HepG2 (cell line): ENCODE measurements around the gene GRM4. TPM values are rescaled to one million over a fixed set of nuclear protein-coding genes. Genes with fewer than 3 reads are reported as not detected.

Experiments used
- ATAC-seq: fragments of 200-7000 bp; cut with Tn5 transposase; 3 replicates; pipeline ENCODE4 v1.9.1; 2020; ENCODE audit warnings: mild to moderate bottlenecking, moderate library complexity
- BruUV-seq: library from RNA; stranded (reverse); fragments of 400-500 nt; replicated peaks from 2 replicates; lab custom pipeline; 2021; lab: Mats Ljungman, UMichigan
- CTCF ChIA-PET: fragments of 300-600 bp; formaldehyde crosslinking; extraction: SDS; loops from one replicate; lab custom pipeline; 2021; ENCODE audit warnings: low total read pairs, inconsistent platforms, low intra/inter-chr PET ratio; lab: Yijun Ruan, JAX
- POLR2A ChIA-PET: fragments of 350-600 bp; sonication (Branson Sonifier 250); formaldehyde crosslinking; loops from one replicate; lab custom pipeline; 2020; ENCODE audit warnings: antibody characterized with exemption, inconsistent platforms; lab: Yijun Ruan, JAX
- DNase-seq: peaks from one replicate; pipeline ENCODE4 v3.0.0-alpha.2; 2015; ENCODE audit warnings: low spot score
- FAIRE-seq: peaks from 3 replicates; lab custom pipeline; 2011; peaks lifted over from hg19 to GRCh38; lab: Jason Lieb, UNC
- H2AFZ ChIP-seq: one replicate; pipeline ENCODE4 v1.6.1; 2011; ENCODE audit warnings: low read length, inconsistent platforms
- H3K27ac ChIP-seq: fragments of 300-600 bp; 3 replicates; pipeline ENCODE4 v1.8.0; 2011; ENCODE audit warnings: mixed run types, mild to moderate bottlenecking, mixed read lengths, low read length, inconsistent platforms; ENCODE audit not compliant: insufficient read depth; ENCODE audit errors: extremely low read length
- H3K27me3 ChIP-seq, 2 experiments: fragments of 200-600 bp in 1 of 2; 2 replicates in 1 of 2; 3 replicates in 1 of 2; pipeline versions ENCODE4 v1.6.0 to v1.8.0; 2011; ENCODE audit warnings: low read length in 2 of 2, mild to moderate bottlenecking in 2 of 2, moderate library complexity in 2 of 2, inconsistent platforms in 1 of 2; ENCODE audit not compliant: insufficient read depth in 2 of 2, control insufficient read depth in 1 of 2
- H3K36me3 ChIP-seq, 2 experiments: fragments of 200-600 bp in 1 of 2; replicated peaks in 1 of 2; 2 replicates in 1 of 2; 3 replicates in 1 of 2; pipeline versions ENCODE4 v1.5.1 to v1.8.0; 2011; ENCODE audit warnings: low read length in 2 of 2, inconsistent platforms in 1 of 2; ENCODE audit not compliant: insufficient read depth in 2 of 2, control insufficient read depth in 1 of 2
- H3K4me1 ChIP-seq: 2 replicates; pipeline ENCODE4 v1.5.1; 2012; ENCODE audit warnings: low read length, inconsistent platforms; ENCODE audit not compliant: insufficient read depth
- H3K4me2 ChIP-seq: 2 replicates; pipeline ENCODE4 v1.6.0; 2011; ENCODE audit warnings: low read depth, low read length, inconsistent platforms
- H3K4me3 ChIP-seq, 3 experiments: fragments of 200-600 bp in 1 of 3; sonication (generic), shearing (Covaris generic) in 1 of 3; replicated peaks in 1 of 3; 2 replicates each; pipeline ENCODE4 v1.5.1; 2011 to 2016; ENCODE audit warnings: low read length in 3 of 3, inconsistent platforms in 2 of 3, low read depth in 2 of 3, mild to moderate bottlenecking in 2 of 3, control low read depth in 1 of 3, mixed read lengths in 1 of 3; ENCODE audit not compliant: insufficient read depth in 1 of 3
- H3K79me2 ChIP-seq: one replicate; pipeline ENCODE4 v1.6.1; 2011; ENCODE audit warnings: low read length, inconsistent platforms; ENCODE audit not compliant: insufficient read depth
- H3K9ac ChIP-seq: 2 replicates; pipeline ENCODE4 v1.6.0; 2011; ENCODE audit warnings: mild to moderate bottlenecking, low read depth, low read length, inconsistent platforms; ENCODE audit not compliant: insufficient read depth
- H3K9me3 ChIP-seq: 2 replicates; pipeline ENCODE4 v1.5.1; 2012; ENCODE audit warnings: mild to moderate bottlenecking, low read length
- H4K20me1 ChIP-seq: 2 replicates; pipeline ENCODE4 v1.6.0; 2011; ENCODE audit warnings: inconsistent platforms, mild to moderate bottlenecking, low read length, moderate library complexity; ENCODE audit not compliant: insufficient read depth
- ATAD3A ChIP-seq: sonication (generic); formaldehyde crosslinking; IDR thresholded peaks from 2 replicates; pipeline ENCODE4 v1.4.0; 2020; ENCODE audit warnings: missing genetic modification reagents
- BCL6 ChIP-seq: IDR thresholded peaks from 2 replicates; pipeline ENCODE4 v1.6.1; 2016; ENCODE audit warnings: missing genetic modification reagents, missing compliant biosample characterization
- MIER2 ChIP-seq: IDR thresholded peaks from 2 replicates; pipeline ENCODE4 v1.6.1; 2016; ENCODE audit warnings: missing biosample characterization, missing genetic modification reagents
- MTF2 ChIP-seq: sonication (generic); formaldehyde crosslinking; IDR thresholded peaks from 2 replicates; pipeline ENCODE4 v1.5.0; 2020; ENCODE audit warnings: missing genetic modification reagents, borderline replicate concordance
- SNAPC2 ChIP-seq: sonication (generic); formaldehyde crosslinking; IDR thresholded peaks from 2 replicates; pipeline ENCODE4 v1.8.1; 2022; ENCODE audit warnings: mild to moderate bottlenecking, missing genetic modification reagents
- SRSF4 ChIP-seq: fragments of 200-400 bp; formaldehyde crosslinking; IDR thresholded peaks from one replicate; pipeline ENCODE4 v1.6.1; 2018; ENCODE audit warnings: mild to moderate bottlenecking, low read depth, low read length, moderate library complexity; ENCODE audit not compliant: poor library complexity, severe bottlenecking
- THYN1 ChIP-seq: sonication (generic); formaldehyde crosslinking; IDR thresholded peaks from 2 replicates; pipeline ENCODE4 v1.8.1; 2023; ENCODE audit warnings: low read depth, mild to moderate bottlenecking, moderate library complexity, missing genetic modification reagents, borderline replicate concordance
- ZNF10 ChIP-seq: sonication (generic); formaldehyde crosslinking; IDR thresholded peaks from 2 replicates; pipeline ENCODE4 v1.4.0; 2020; ENCODE audit warnings: mild to moderate bottlenecking, low read depth, missing genetic modification reagents, borderline replicate concordance
- ZNF12 ChIP-seq: sonication (generic); formaldehyde crosslinking; IDR thresholded peaks from 2 replicates; pipeline ENCODE4 v1.5.0; 2020; ENCODE audit warnings: missing genetic modification reagents
- ZNF776 ChIP-seq: sonication (generic); formaldehyde crosslinking; IDR thresholded peaks from 2 replicates; pipeline ENCODE4 v1.4.0; 2020; ENCODE audit warnings: mild to moderate bottlenecking, missing genetic modification reagents
- ZNF790 ChIP-seq: sonication (generic); formaldehyde crosslinking; IDR thresholded peaks from 2 replicates; pipeline ENCODE4 v1.8.0; 2022; ENCODE audit warnings: missing genetic modification reagents, mild to moderate bottlenecking, borderline replicate concordance
- whole genome bisulfite sequencing: methylation state at CpG from one replicate; pipeline ENCODE4 v1.1.6; 2017; ENCODE audit warnings: low lambda C conversion rate; 5-methylcytosine and 5-hydroxymethylcytosine counted together
- in situ Hi-C: cut with HindIII; loops from 2 replicates; pipeline ENCODE4 v1.10.0; 2017; ENCODE audit warnings: low pct_unique_long_range_greater_than_20kb; ENCODE audit not compliant: extremely low pct_ligation_motif_present
- intact Hi-C: fragments of 100-400 bp; cut with micrococcal nuclease; formaldehyde crosslinking; loops from one replicate; pipeline ENCODE4 v1.10.0; 2022; ENCODE audit not compliant: unreplicated experiment
- polyA plus RNA-seq, 8 experiments: library from polyadenylated mRNA; depleted of rRNA in 3 of 8; stranded (reverse) in 7 of 8; unstranded in 1 of 8; fragments of >200 nt; fragmentation: Illumina TruSeq in 4 of 8; extraction: Trizol in 4 of 8; gene quantifications; 2 replicates each; pipeline versions ENCODE4 v1.2.1 to v1.2.3, GENCODE V29; 2011 to 2016; ENCODE audit warnings: low read depth in 4 of 8, missing spikeins in 1 of 8, mixed read lengths in 1 of 8; ENCODE audit not compliant: insufficient read depth in 1 of 8
- total RNA-seq, 5 experiments: library from RNA; depleted of rRNA; stranded (reverse); fragments of >200 nt; fragmentation: Illumina TruSeq; extraction: Trizol; gene quantifications; 2 replicates each; pipeline ENCODE4 v1.2.3, GENCODE V29; 2016; ENCODE audit warnings: low read depth in 1 of 5
- TF ChIP-seq, protein P1 (sequence below): sonication (generic); formaldehyde crosslinking; IDR thresholded peaks from 2 replicates; pipeline ENCODE4 v1.4.0; 2020; ENCODE audit warnings: missing genetic modification reagents, mild to moderate bottlenecking, borderline replicate concordance
- TF ChIP-seq, protein P2 (sequence below), 2 experiments: IDR thresholded peaks; 2 replicates each; pipeline ENCODE4 v1.6.1; 2011 to 2012; ENCODE audit warnings: low read length in 2 of 2, borderline replicate concordance in 1 of 2, low read depth in 1 of 2, mild to moderate bottlenecking in 1 of 2, moderate library complexity in 1 of 2

The GRM4 gene
- total and polyA plus RNA-seq, 2 of the 13 experiments (the other 11 are each of a cell fraction or from before 2014, with no cell fraction given): not detected

DNA sequence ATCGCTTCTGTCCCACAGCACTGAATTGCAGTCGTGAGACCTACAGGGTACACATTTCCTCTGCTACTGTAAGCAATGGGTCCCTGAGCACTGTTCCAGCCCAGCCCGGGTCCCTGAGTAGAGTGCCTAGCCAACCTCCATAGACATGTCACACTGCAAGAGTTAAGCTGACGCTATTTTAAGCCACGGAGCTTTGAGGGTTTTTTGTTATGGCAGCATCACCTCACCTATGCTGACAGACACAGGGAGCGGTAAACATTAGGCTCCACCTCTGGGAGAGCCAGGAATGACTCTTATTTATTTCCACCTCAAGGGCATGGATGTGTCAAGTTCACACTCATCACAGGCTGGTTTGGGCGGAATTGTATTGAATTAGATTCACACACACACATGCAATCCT, 45.1 kb downstream of the GRM4 start:
- Histone ChIP-seq H2AFZ (no peak overlapping the region), H3K27me3 (peaks cover 10 to 90% of the 10 kb centered on the region in 2 experiments; a peak in 4 of 5 replicates), H4K20me1 (no peaks in the 10 kb centered on the region; the same call in 1 of the 2 replicates), H3K9me3 (no peaks in the 10 kb centered on the region), H3K4me2 (no peak overlapping the region), H3K36me3 (no peaks in the 10 kb centered on the region), H3K4me1 (no peaks in the 10 kb centered on the region), H3K9ac (no peak overlapping the region), H3K79me2 (no peaks in the 10 kb centered on the region), H3K4me3 (no peak overlapping the region), H3K27ac (no peak overlapping the region)
- no TSS peak for BruUV-seq
- ATAC-seq (no peak), FAIRE-seq (no peak), DNase-seq (no peak)
- 29% methylated on average over 5 of the region's 7 CpGs for WGBS
- TF ChIP-seq ZNF12 (CRISPR knock-in tag) (peak; percentile 95), MIER2 (no peak)
- ChIA-PET POLR2A (no interaction called here), CTCF (no interaction called here)
- in situ Hi-C loops: no loop called here
- intact Hi-C loops: no loop called here

DNA sequence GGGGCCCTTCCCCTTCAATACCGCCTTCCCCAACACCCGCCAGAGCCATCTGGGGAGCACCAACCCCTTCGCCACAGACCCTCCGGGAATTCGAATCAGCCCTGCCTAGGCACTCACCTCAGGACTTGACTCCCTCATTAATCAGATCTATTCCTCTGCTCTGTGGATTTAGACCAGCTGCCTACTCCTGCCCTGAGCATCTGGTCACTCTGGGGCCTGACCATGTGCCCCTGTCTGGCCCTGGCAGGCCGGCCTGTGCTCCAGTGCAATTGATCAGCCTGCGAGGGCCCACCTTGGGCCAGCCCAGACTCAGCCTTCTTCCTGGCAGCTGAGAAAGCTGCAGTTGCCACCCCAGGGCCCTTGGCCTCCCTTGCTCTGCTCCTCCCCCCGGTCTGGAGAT, 46.0 kb downstream of the GRM4 start:
- CTCF ChIA-PET: no interaction called here
- POLR2A ChIA-PET: no interaction called here
- TF ChIP-seq MTF2 (CRISPR knock-in tag) (no peak), BCL6 (CRISPR knock-in tag) (no peak), SRSF4 (no peak), SNAPC2 (no peak), ZNF10 (CRISPR knock-in tag) (no peak), ZNF790 (CRISPR knock-in tag) (no peak), ZNF776 (CRISPR knock-in tag) (no peak), ATAD3A (no peak), THYN1 (CRISPR knock-in tag) (no peak)
- TF ChIP-seq, protein P1, sequence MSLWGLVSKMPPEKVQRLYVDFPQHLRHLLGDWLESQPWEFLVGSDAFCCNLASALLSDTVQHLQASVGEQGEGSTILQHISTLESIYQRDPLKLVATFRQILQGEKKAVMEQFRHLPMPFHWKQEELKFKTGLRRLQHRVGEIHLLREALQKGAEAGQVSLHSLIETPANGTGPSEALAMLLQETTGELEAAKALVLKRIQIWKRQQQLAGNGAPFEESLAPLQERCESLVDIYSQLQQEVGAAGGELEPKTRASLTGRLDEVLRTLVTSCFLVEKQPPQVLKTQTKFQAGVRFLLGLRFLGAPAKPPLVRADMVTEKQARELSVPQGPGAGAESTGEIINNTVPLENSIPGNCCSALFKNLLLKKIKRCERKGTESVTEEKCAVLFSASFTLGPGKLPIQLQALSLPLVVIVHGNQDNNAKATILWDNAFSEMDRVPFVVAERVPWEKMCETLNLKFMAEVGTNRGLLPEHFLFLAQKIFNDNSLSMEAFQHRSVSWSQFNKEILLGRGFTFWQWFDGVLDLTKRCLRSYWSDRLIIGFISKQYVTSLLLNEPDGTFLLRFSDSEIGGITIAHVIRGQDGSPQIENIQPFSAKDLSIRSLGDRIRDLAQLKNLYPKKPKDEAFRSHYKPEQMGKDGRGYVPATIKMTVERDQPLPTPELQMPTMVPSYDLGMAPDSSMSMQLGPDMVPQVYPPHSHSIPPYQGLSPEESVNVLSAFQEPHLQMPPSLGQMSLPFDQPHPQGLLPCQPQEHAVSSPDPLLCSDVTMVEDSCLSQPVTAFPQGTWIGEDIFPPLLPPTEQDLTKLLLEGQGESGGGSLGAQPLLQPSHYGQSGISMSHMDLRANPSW (CRISPR knock-in tag): no peak
- TF ChIP-seq, protein P2, sequence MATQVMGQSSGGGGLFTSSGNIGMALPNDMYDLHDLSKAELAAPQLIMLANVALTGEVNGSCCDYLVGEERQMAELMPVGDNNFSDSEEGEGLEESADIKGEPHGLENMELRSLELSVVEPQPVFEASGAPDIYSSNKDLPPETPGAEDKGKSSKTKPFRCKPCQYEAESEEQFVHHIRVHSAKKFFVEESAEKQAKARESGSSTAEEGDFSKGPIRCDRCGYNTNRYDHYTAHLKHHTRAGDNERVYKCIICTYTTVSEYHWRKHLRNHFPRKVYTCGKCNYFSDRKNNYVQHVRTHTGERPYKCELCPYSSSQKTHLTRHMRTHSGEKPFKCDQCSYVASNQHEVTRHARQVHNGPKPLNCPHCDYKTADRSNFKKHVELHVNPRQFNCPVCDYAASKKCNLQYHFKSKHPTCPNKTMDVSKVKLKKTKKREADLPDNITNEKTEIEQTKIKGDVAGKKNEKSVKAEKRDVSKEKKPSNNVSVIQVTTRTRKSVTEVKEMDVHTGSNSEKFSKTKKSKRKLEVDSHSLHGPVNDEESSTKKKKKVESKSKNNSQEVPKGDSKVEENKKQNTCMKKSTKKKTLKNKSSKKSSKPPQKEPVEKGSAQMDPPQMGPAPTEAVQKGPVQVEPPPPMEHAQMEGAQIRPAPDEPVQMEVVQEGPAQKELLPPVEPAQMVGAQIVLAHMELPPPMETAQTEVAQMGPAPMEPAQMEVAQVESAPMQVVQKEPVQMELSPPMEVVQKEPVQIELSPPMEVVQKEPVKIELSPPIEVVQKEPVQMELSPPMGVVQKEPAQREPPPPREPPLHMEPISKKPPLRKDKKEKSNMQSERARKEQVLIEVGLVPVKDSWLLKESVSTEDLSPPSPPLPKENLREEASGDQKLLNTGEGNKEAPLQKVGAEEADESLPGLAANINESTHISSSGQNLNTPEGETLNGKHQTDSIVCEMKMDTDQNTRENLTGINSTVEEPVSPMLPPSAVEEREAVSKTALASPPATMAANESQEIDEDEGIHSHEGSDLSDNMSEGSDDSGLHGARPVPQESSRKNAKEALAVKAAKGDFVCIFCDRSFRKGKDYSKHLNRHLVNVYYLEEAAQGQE (IDR thresholded peaks at IDR 0.05; ENCODE audit: borderline replicate concordance in 1 of 2, low read depth in 1 of 2, low read length in 2 of 2): no peak

More for the DNA sequence above, 46.0 kb downstream of the GRM4 start:
- Histone ChIP-seq H3K4me2 (no peak overlapping the region), H3K9me3 (no peaks in the 10 kb centered on the region), H3K79me2 (no peaks in the 10 kb centered on the region), H3K27ac (no peak overlapping the region), H2AFZ (no peak overlapping the region), H4K20me1 (no peaks in the 10 kb centered on the region; the same call in 1 of the 2 replicates), H3K9ac (no peak overlapping the region), H3K4me1 (no peaks in the 10 kb centered on the region), H3K4me3 (no peak overlapping the region), H3K27me3 (peaks cover 11 to 90% of the 10 kb centered on the region in 2 experiments; a peak in 4 of 5 replicates), H3K36me3 (no peaks in the 10 kb centered on the region)
- ATAC-seq: no peak
- in situ Hi-C loops (no loop called here), intact Hi-C loops (no loop called here)
- DNase-seq: no peak
- no peak for FAIRE-seq
- no TSS peak for BruUV-seq
- WGBS: 20% methylated on average over 6 of the region's 8 CpGs
